Endothelial cell of umbilical vein (primary cell): ENCODE results near the gene BBS5.

Experiments used
- CTCF ChIP-seq, 2 donors: IDR thresholded peaks; 1 replicate in 1 of 2; 2 replicates in 1 of 2; pipeline ENCODE4 v1.5.1; 2011; ENCODE audit warnings: low read length in 2 of 2, mild to moderate bottlenecking in 2 of 2, moderate library complexity in 2 of 2, control low read depth in 1 of 2, inconsistent platforms in 1 of 2, low read depth in 1 of 2; ENCODE audit not compliant: insufficient read depth in 1 of 2; ENCODE audit errors: extremely low read depth in 1 of 2
- EZH2 ChIP-seq: IDR thresholded peaks from 2 replicates; pipeline ENCODE4 v1.6.1; 2012; ENCODE audit warnings: borderline replicate concordance, low read depth, mild to moderate bottlenecking, moderate library complexity, low read length, inconsistent platforms; ENCODE audit not compliant: severe bottlenecking
- FOS ChIP-seq: IDR thresholded peaks from 2 replicates; pipeline ENCODE4 v1.6.1; 2011; ENCODE audit warnings: mild to moderate bottlenecking, low read length, moderate library complexity, borderline replicate concordance; ENCODE audit not compliant: insufficient read depth
- GATA2 ChIP-seq: IDR thresholded peaks from 2 replicates; pipeline ENCODE4 v1.7.0; 2011; ENCODE audit warnings: low read depth, mild to moderate bottlenecking, moderate library complexity, mixed read lengths, low read length; ENCODE audit not compliant: insufficient read length, insufficient read depth
- MAX ChIP-seq: IDR thresholded peaks from 2 replicates; pipeline ENCODE4 v1.6.1; 2011; ENCODE audit not compliant: insufficient read depth, insufficient read length
- POLR2A ChIP-seq: IDR thresholded peaks from 2 replicates; pipeline ENCODE4 v1.6.1; 2012; ENCODE audit warnings: low read depth, mild to moderate bottlenecking, control low read depth, low read length
- POLR2AphosphoS5 ChIP-seq: IDR thresholded peaks from 2 replicates; pipeline ENCODE4 v1.6.1; 2012; ENCODE audit warnings: low read depth, mild to moderate bottlenecking, control low read depth, low read length, moderate library complexity; ENCODE audit not compliant: insufficient read depth

- TF ChIP-seq POLR2A (no peak), CTCF (IDR thresholded peaks at IDR 0.05; ENCODE audit: extremely low read depth in 1 of 2, insufficient read depth in 1 of 2, low read depth in 1 of 2, low read length in 2 of 2) (no peak), EZH2 (no peak), GATA2 (no peak), POLR2AphosphoS5 (no peak), MAX (no peak), FOS (peak; percentile 93)
These were observed 28.4 kb downstream of the BBS5 start for GRCh38 chr2:169507698-169508097.
